ENCODE measurements around the gene GTF3C6. TPM values are rescaled to one million over a fixed set of nuclear protein-coding genes. Genes with fewer than 3 reads are reported as not detected.
"Not testable (repeated sequence)": the region's sequence is repeated elsewhere in the genome, so short reads cannot be mapped to it uniquely, and the experiment has no call there.

The GTF3C6 gene
- total RNA-seq, 3 donors from 2014 or later = 26.6 to 29.6 (median 28.5) TPM

DNA sequence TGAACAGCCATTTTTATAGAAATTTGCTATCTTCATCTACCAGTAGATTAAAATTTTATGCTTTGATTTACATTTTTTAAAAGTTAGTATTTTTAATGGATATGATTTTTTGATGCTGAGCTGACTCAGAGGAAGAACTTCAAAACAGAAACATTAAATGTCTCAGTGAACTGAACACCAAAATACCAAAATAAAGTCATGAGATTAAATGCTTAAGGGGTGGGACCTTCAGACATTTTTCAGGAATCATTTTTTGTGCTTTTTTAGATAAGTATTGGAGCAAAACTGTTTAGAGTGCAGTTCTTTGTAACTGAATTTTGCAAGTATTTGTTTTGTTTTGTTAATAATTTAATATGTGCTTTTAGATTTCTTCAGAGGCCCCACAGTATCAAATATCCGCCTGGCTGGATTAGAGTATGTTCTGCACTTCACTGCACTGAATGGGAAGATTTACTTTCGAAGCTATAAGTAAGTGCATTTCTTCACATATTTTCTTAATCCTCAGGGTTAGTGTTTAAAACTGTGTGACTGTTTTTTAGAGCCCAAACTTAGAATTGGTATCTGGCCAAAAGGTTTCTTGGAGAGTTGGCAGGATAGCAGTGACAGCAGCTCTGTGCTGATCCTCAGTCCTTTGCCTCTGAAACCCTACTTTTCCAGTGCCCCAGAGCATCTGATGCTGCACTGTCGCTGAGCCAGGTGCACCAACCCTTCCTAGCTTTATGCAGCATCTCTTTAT lies 57.1 kb downstream of the GTF3C6 start:
- intact Hi-C loops (cut with DNase I; ENCODE audit: low total_unique reads) = loop anchor here (5.0 kb wide), 1 partner anchor 357 kb away; no protein-coding TSS in a partner anchor
- H3K27ac ChIP-seq = no peak overlapping the region
- H3K4me3 ChIP-seq = no peak overlapping the region
- DNase-seq (ENCODE audit: low spot score in 2 of 2) = no peak
- H3K27me3 ChIP-seq = no peaks in the 10 kb centered on the region
- no peaks in the 10 kb centered on the region for H3K36me3 ChIP-seq
- TF ChIP-seq CTCF (IDR thresholded peaks at IDR 0.05) = no peak
- TF ChIP-seq POLR2A (IDR thresholded peaks at IDR 0.05) = no peak
- TF ChIP-seq POLR2AphosphoS5 (IDR thresholded peaks at IDR 0.05) = no peak
- H3K4me1 ChIP-seq = no peaks in the 10 kb centered on the region
- no peaks in the 10 kb centered on the region for H3K9me3 ChIP-seq

DNA sequence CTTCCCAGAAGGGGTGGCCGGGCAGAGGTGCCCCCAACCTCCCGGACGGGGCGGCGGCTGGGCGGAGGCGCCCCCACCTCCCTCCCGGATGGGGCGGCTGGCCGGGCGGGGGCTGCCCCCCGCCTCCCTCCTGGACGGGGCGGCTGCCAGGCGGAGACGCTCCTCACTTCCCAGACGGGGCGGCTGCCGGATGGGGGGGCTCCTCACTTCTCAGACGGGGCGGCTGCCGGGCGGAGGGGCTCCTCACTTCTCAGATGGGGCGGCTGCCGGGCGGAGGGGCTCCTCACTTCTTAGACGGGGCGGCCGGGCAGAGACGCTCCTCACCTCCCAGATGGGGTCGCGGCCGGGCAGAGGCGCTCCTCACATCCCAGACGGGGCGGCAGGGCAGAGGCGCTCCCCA lies 58.7 kb downstream of the GTF3C6 start:
- not testable (repeated sequence) for H3K36me3 ChIP-seq; H3K27me3 ChIP-seq; DNase-seq (ENCODE audit: low spot score in 2 of 2); H3K27ac ChIP-seq; H3K4me3 ChIP-seq; H3K9me3 ChIP-seq; H3K4me1 ChIP-seq
- intact Hi-C loops (cut with DNase I; ENCODE audit: low total_unique reads) = loop anchor here (5.0 kb wide), 1 partner anchor 355 kb away; no protein-coding TSS in a partner anchor

Other genes starting within 250 kb of the GTF3C6 start
- 10 to 100 TPM; 14.1 to 17.9 (median 17.9) TPM for gene CDK19, start 143.2 kb upstream of the GTF3C6 start, total RNA-seq
- 10 to 100 TPM; 50.2 to 74.8 (median 73.4) TPM for gene AMD1, start 83.9 kb upstream of the GTF3C6 start, total RNA-seq
- gene RPF2, start 23.3 kb downstream of the GTF3C6 start, total RNA-seq = 10 to 100 TPM; 20.9 to 27.9 (median 21.3) TPM
- 1 to 10 TPM; 1.3 to 5.4 (median 1.8) TPM for gene SLC16A10, start 128.8 kb downstream of the GTF3C6 start, total RNA-seq

All from breast epithelium (tissue), 4 donors.